Gastrocnemius medialis (tissue), 4 donors: ENCODE measurements around the gene SRPK2. TPM values are rescaled to one million over a fixed set of nuclear protein-coding genes. Genes with fewer than 3 reads are reported as not detected.
"Not testable (repeated sequence)": the region's sequence is repeated elsewhere in the genome, so short reads cannot be mapped to it uniquely, and the experiment has no call there.

Experiments used
- ATAC-seq, 2 donors: fragments of 150-250 bp; one replicate each; pipeline ENCODE4 v1.9.1; 2016
- DNase-seq, 2 donors: peaks; one replicate each; pipeline ENCODE4 v3.0.0-alpha.2; 2019
- H3K27ac ChIP-seq, 4 donors: fragments of 200-600 bp; sonication (generic); 1 replicate in 1 of 4; 2 replicates in 3 of 4; pipeline ENCODE4 v1.5.1; 2016 to 2018; ENCODE audit warnings: mild to moderate bottlenecking in 2 of 4, moderate library complexity in 1 of 4
- H3K27me3 ChIP-seq, 3 donors: fragments of 200-600 bp; sonication (generic) in 2 of 3; 1 replicate in 1 of 3; 2 replicates in 2 of 3; pipeline versions ENCODE4 v1.5.1 to v1.6.0; 2016 to 2019; ENCODE audit warnings: mild to moderate bottlenecking in 1 of 3, moderate library complexity in 1 of 3
- H3K36me3 ChIP-seq, 2 donors: fragments of 200-600 bp; sonication (generic) in 1 of 2; one replicate each; pipeline ENCODE4 v1.5.1; 2017 to 2018
- H3K4me1 ChIP-seq, 2 donors: fragments of 200-600 bp; sonication (generic) in 1 of 2; one replicate each; pipeline ENCODE4 v1.5.1; 2016 to 2017; ENCODE audit warnings: mild to moderate bottlenecking in 2 of 2
- H3K4me3 ChIP-seq, 4 donors: fragments of 200-600 bp; sonication (generic) in 3 of 4; 1 replicate in 1 of 4; 2 replicates in 3 of 4; pipeline ENCODE4 v1.5.1; 2016 to 2019; ENCODE audit warnings: mild to moderate bottlenecking in 2 of 4
- H3K9me3 ChIP-seq, 3 donors: fragments of 200-600 bp; sonication (generic) in 2 of 3; 1 replicate in 1 of 3; 2 replicates in 2 of 3; pipeline ENCODE4 v1.5.1; 2016 to 2019
- POLR2A ChIP-seq, 2 donors: fragments of 450-650 bp; IDR thresholded peaks; one replicate each; pipeline ENCODE4 v1.6.1; 2017; ENCODE audit warnings: antibody characterized with exemption in 2 of 2, mild to moderate bottlenecking in 2 of 2, moderate library complexity in 2 of 2
- in situ Hi-C, 4 donors: fragments of 200-750 bp; cut with MboI; loops; one replicate each; pipeline versions ENCODE4 v1.15.0 to v1.8.0; 2017; ENCODE audit warnings: low sequenced_read_pairs in 4 of 4
- intact Hi-C: fragments of 100-400 bp; cut with DNase I; formaldehyde crosslinking; loops from one replicate; pipeline ENCODE4 v1.15.1; 2023; ENCODE audit warnings: low total_unique reads
- total RNA-seq, 4 donors: library from RNA; depleted of rRNA; stranded (reverse); fragments of >200 nt; gene quantifications; one replicate each; pipeline versions ENCODE4 v1.1.0 to v1.2.3, GENCODE V29; 2016
- TF ChIP-seq, protein P1 (sequence below), 5 experiments: fragments of 450-650 bp in 3 of 5; fragments of 200-600 bp in 2 of 5; sonication (generic) in 2 of 5; IDR thresholded peaks in 4 of 5; conservative IDR thresholded peaks in 1 of 5; 1 replicate in 4 of 5; 2 replicates in 1 of 5; pipeline ENCODE4 v1.5.1; 2016 to 2019; ENCODE audit warnings: antibody characterized with exemption in 5 of 5, mild to moderate bottlenecking in 3 of 5, moderate library complexity in 3 of 5

The SRPK2 gene
- total RNA-seq, 4 donors from 2014 or later: 18.1 to 49.0 (median 21.3) TPM

DNA sequence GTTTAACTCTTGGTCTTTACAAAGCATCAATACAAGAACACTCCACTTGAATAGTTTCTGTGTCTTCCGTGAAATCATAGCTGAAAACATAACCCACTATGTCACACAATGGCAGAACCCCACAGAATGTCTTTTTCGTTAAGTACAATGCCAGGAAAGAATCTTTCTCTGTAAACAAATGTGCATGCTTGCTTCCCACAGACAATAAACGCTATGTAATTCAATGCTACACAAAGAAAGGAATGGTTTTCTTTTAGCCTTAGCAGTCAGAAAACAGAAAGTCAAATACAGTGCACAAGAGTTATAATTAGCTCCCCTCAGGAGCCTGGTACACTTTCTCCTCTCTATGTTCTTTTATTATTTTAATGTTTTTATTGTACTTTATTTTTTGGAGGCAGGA, 186.1 kb downstream of the SRPK2 start:
- H3K36me3 ChIP-seq: no peaks in the 10 kb centered on the region
- no peaks in the 10 kb centered on the region for H3K27me3 ChIP-seq
- intact Hi-C loops: no loop called here
- in situ Hi-C loops: no loop called here
- TF ChIP-seq, protein P1, sequence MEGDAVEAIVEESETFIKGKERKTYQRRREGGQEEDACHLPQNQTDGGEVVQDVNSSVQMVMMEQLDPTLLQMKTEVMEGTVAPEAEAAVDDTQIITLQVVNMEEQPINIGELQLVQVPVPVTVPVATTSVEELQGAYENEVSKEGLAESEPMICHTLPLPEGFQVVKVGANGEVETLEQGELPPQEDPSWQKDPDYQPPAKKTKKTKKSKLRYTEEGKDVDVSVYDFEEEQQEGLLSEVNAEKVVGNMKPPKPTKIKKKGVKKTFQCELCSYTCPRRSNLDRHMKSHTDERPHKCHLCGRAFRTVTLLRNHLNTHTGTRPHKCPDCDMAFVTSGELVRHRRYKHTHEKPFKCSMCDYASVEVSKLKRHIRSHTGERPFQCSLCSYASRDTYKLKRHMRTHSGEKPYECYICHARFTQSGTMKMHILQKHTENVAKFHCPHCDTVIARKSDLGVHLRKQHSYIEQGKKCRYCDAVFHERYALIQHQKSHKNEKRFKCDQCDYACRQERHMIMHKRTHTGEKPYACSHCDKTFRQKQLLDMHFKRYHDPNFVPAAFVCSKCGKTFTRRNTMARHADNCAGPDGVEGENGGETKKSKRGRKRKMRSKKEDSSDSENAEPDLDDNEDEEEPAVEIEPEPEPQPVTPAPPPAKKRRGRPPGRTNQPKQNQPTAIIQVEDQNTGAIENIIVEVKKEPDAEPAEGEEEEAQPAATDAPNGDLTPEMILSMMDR (IDR thresholded peaks at IDR 0.05 in 4 of 5, conservative IDR thresholded peaks at IDR 0.05 in 1 of 5): no peak
- TF ChIP-seq POLR2A (IDR thresholded peaks at IDR 0.05): no peak
- no peak overlapping the region for H3K4me3 ChIP-seq
- no peak for ATAC-seq
- H3K27ac ChIP-seq: no peak overlapping the region
- peaks cover 8 to 19% of the 10 kb centered on the region in 2 donors for H3K4me1 ChIP-seq
- no peaks in the 10 kb centered on the region for H3K9me3 ChIP-seq
- DNase-seq: no peak

DNA sequence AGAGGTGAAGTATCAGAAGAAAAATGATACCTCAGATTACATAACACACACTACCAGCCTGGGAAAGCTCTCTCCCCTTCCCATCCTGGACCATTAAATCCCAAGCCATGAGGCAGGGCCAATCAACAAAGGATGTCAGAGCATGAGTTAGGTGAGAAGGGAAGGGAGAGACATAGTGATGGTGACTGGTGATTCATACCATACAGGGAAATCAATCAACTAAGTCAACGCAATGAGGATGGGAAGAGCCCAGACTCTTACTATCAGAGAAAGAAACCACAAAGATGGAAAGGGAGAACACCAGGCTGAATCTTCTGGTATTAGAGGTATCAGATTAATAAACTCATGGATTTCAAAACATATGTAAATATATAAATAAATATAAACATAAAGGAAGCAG, 189.3 kb downstream of the SRPK2 start:
- no peak for ATAC-seq
- Histone ChIP-seq H3K4me3 (no peak overlapping the region), H3K9me3 (no peaks in the 10 kb centered on the region), H3K4me1 (peaks cover 19 to 32% of the 10 kb centered on the region in 2 donors), H3K27ac (no peak overlapping the region), H3K36me3 (no peaks in the 10 kb centered on the region), H3K27me3 (no peaks in the 10 kb centered on the region)
- intact Hi-C loops (no loop called here), in situ Hi-C loops (no loop called here)
- DNase-seq: no peak
- TF ChIP-seq, protein P1 (IDR thresholded peaks at IDR 0.05 in 4 of 5, conservative IDR thresholded peaks at IDR 0.05 in 1 of 5): no peak
- no peak for TF ChIP-seq POLR2A (IDR thresholded peaks at IDR 0.05)

DNA sequence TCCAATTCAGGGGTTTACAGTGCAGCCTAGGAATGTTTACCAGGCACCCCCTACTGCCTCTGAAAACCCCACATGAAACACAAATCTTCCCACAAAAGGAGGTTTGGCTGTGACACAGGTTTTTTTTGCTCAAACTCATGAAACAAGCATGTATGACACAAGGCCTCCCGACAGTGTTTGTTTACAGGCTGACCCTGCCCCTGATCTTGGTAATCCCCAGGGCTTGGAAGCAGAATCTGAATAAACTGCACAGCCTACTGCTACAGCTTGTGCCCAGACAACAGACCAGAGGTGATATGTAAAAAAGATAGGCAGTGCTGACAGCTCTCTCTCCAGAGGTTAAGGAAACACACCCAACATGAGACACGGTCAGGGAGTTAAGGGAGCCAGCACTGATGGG, 190.5 kb downstream of the SRPK2 start:
- Histone ChIP-seq H3K4me1 (peaks cover 19 to 32% of the 10 kb centered on the region in 2 donors), H3K27ac (no peak overlapping the region), H3K27me3 (no peaks in the 10 kb centered on the region), H3K4me3 (no peak overlapping the region), H3K9me3 (no peaks in the 10 kb centered on the region), H3K36me3 (no peaks in the 10 kb centered on the region)
- DNase-seq (no peak), ATAC-seq (peak; percentile 36 to 53)
- in situ Hi-C loops: no loop called here
- TF ChIP-seq, protein P1 (IDR thresholded peaks at IDR 0.05 in 4 of 5, conservative IDR thresholded peaks at IDR 0.05 in 1 of 5): no peak
- TF ChIP-seq POLR2A (IDR thresholded peaks at IDR 0.05): no peak
- intact Hi-C loops: no loop called here

DNA sequence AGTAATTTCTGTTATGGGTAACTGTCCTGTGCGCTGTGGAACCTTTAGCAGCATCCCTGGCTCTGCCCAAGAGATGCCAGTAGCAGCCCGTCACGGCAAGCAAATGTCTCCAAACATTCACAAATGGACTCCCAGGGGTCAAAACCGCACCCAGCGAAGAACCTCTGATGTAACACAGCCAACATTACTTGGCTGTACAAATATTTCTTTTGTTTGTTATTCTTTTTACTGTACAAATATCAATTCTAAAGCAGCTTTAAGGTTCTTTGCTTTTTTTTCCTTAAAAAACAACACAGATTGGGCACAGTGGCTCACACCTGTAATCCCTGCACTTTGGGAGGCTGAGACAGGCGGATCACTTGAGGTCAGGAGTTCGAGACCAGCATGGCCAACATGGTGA, 192.2 kb downstream of the SRPK2 start:
- ATAC-seq: no peak
- Histone ChIP-seq H3K27ac (no peak overlapping the region), H3K9me3 (no peaks in the 10 kb centered on the region), H3K36me3 (no peaks in the 10 kb centered on the region), H3K4me1 (peaks cover 19 to 27% of the 10 kb centered on the region in 2 donors), H3K4me3 (no peak overlapping the region), H3K27me3 (no peaks in the 10 kb centered on the region)
- in situ Hi-C loops: no loop called here
- DNase-seq: no peak
- no peak for TF ChIP-seq POLR2A (IDR thresholded peaks at IDR 0.05)
- intact Hi-C loops: no loop called here

DNA sequence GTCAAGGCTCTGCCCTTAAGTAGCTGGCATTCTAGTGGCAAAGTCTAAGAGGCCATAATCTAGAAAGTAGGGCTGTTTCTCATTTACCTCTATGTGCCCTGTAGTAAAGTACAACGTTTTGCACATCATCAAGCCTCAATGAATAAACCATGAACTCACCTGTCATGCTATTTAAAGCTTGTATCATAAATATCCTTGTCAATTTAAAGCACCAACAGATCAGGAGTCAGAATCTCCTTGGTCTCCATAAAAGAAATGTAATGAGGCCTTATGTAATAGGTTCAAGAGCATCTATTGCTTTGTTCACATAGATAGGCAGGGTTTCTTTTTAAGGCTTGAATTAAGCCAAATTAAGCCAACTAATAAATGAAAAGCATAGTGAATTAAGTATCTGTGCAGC, 192.8 kb downstream of the SRPK2 start:
- H3K27me3 ChIP-seq: no peaks in the 10 kb centered on the region
- in situ Hi-C loops: no loop called here
- no peaks in the 10 kb centered on the region for H3K36me3 ChIP-seq
- TF ChIP-seq POLR2A (IDR thresholded peaks at IDR 0.05): no peak
- TF ChIP-seq, protein P1 (IDR thresholded peaks at IDR 0.05 in 4 of 5, conservative IDR thresholded peaks at IDR 0.05 in 1 of 5): no peak
- no peak for ATAC-seq
- no peaks in the 10 kb centered on the region for H3K9me3 ChIP-seq
- no peak overlapping the region for H3K4me3 ChIP-seq
- H3K4me1 ChIP-seq: peaks cover 19 to 27% of the 10 kb centered on the region in 2 donors
- H3K27ac ChIP-seq: no peak overlapping the region
- intact Hi-C loops: no loop called here
- DNase-seq: no peak

DNA sequence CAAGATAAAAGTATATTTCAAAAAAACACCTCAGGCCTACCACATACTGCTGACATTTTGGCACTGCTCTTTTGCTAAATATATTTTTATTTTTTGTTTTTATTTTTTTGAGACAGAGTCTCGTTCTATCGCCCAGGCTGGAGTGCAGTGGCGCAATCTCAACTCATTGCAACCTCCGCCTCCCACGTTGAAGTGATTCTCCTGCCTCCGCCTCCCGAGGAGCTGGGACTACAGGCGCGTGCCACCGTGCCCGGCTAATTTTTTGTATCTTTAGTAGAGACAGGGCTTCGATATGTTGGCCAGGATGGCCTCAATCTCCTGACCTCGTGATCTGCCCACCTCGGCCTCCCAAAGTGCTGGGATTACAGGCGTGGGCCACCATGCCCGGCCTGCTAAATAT, 193.8 kb downstream of the SRPK2 start:
- H3K4me3 ChIP-seq, intact Hi-C loops, H3K36me3 ChIP-seq, DNase-seq, in situ Hi-C loops, ATAC-seq, H3K27ac ChIP-seq, H3K27me3 ChIP-seq, H3K9me3 ChIP-seq: not testable (repeated sequence)
- peaks cover 22 to 33% of the 10 kb centered on the region in 2 donors for H3K4me1 ChIP-seq
